ENCODE measurements around the gene CTRB2. TPM values are rescaled to one million over a fixed set of nuclear protein-coding genes. Genes with fewer than 3 reads are reported as not detected.

CTRB2 gene
- total and polyA plus RNA-seq, 2 of the 8 experiments (the other 6 are each of a cell fraction or from before 2014, with no cell fraction given), result not detected

- no peak for TF ChIP-seq CBX5 (IDR thresholded peaks at IDR 0.05; ENCODE audit: low read depth, low read length)
- TF ChIP-seq, protein P1, sequence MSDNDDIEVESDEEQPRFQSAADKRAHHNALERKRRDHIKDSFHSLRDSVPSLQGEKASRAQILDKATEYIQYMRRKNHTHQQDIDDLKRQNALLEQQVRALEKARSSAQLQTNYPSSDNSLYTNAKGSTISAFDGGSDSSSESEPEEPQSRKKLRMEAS (IDR thresholded peaks at IDR 0.05), result no peak
- no peak for TF ChIP-seq YY1 (IDR thresholded peaks at IDR 0.05; ENCODE audit: low read depth, low read length)
- no peak for TF ChIP-seq RXRA (IDR thresholded peaks at IDR 0.05; ENCODE audit: insufficient read depth, low read depth, low read length)
- no peak for TF ChIP-seq CTBP2 (IDR thresholded peaks at IDR 0.05; ENCODE audit: borderline replicate concordance, insufficient read depth, insufficient read length, low read length)
These were observed 17.2 kb downstream of the CTRB2 start (continued) for GRCh38 chr16:75189638-75190245.
